Transverse colon (tissue), 4 donors: ENCODE data around the gene PARD6B. TPM values are rescaled to one million over a fixed set of nuclear protein-coding genes. Genes with fewer than 3 reads are reported as not detected.

Experiments
- DNase-seq: peaks from one replicate; pipeline ENCODE4 v3.0.0-alpha.2; 2019
- H3K27ac ChIP-seq, 4 donors: fragments of 200-600 bp; sonication (generic); 2 replicates each; pipeline ENCODE4 v1.5.1; 2016 to 2018; ENCODE audit warnings: inconsistent platforms in 4 of 4
- H3K27me3 ChIP-seq: fragments of 200-600 bp; sonication (generic); 2 replicates; pipeline ENCODE4 v1.5.1; 2017; ENCODE audit warnings: inconsistent platforms
- H3K36me3 ChIP-seq, 4 donors: fragments of 200-600 bp; sonication (generic); 2 replicates each; pipeline ENCODE4 v1.5.1; 2017 to 2019; ENCODE audit warnings: inconsistent platforms in 4 of 4
- H3K4me1 ChIP-seq, 4 donors: fragments of 200-600 bp; sonication (generic); 2 replicates each; pipeline ENCODE4 v1.5.1; 2017 to 2020; ENCODE audit warnings: inconsistent platforms in 4 of 4
- H3K4me3 ChIP-seq, 4 donors: fragments of 200-600 bp; sonication (generic); 1 replicate in 1 of 4; 2 replicates in 3 of 4; pipeline versions ENCODE4 v1.5.1 to v1.6.1; 2017 to 2019; ENCODE audit warnings: inconsistent platforms in 4 of 4
- H3K9me3 ChIP-seq, 2 donors: fragments of 200-600 bp; sonication (generic); 2 replicates each; pipeline ENCODE4 v1.5.1; 2017 to 2019; ENCODE audit warnings: inconsistent platforms in 2 of 2
- CTCF ChIP-seq, 5 experiments: fragments of 200-600 bp in 3 of 5; fragments of 450-650 bp in 2 of 5; sonication (generic) in 3 of 5; IDR thresholded peaks; 1 replicate in 2 of 5; 2 replicates in 3 of 5; pipeline ENCODE4 v1.5.1; 2016 to 2017; ENCODE audit warnings: antibody characterized with exemption in 5 of 5, inconsistent platforms in 3 of 5, mild to moderate bottlenecking in 2 of 5, moderate library complexity in 1 of 5
- EP300 ChIP-seq: sonication (generic); formaldehyde crosslinking; IDR thresholded peaks from one replicate; pipeline ENCODE4 v1.6.1; 2017; ENCODE audit warnings: antibody characterized with exemption, low read depth
- POLR2A ChIP-seq: fragments of 450-650 bp; IDR thresholded peaks from one replicate; pipeline ENCODE4 v1.6.1; 2016; ENCODE audit warnings: antibody characterized with exemption, mild to moderate bottlenecking, moderate library complexity
- POLR2AphosphoS5 ChIP-seq, 3 donors: sonication (generic); formaldehyde crosslinking; IDR thresholded peaks; one replicate each; pipeline ENCODE4 v1.6.1; 2016; ENCODE audit warnings: antibody characterized with exemption in 3 of 3
- WGBS, 2 donors: methylation state at CpG; one replicate each; pipeline ENCODE4 v1.1.5; 2018; ENCODE audit warnings: low coverage in 1 of 2; 5-methylcytosine and 5-hydroxymethylcytosine counted together
- in situ Hi-C, 4 donors: fragments of 200-750 bp; cut with MboI; loops; one replicate each; pipeline versions ENCODE4 v1.15.0 to v1.15.1; 2017; ENCODE audit warnings: low sequenced_read_pairs in 3 of 4, low pct_ligation_motif_present in 1 of 4, low pct_unique_long_range_greater_than_20kb in 1 of 4
- intact Hi-C: fragments of 100-400 bp; cut with DNase I; formaldehyde crosslinking; loops from one replicate; pipeline ENCODE4 v1.15.1; 2023; ENCODE audit warnings: low total_unique reads
- total RNA-seq, 4 donors: library from RNA; depleted of rRNA; stranded (reverse); fragments of >200 nt; gene quantifications; one replicate each; pipeline ENCODE4 v1.1.0, GENCODE V29; 2016

The PARD6B gene
- total RNA-seq, 4 donors from 2014 or later: 1.2 to 34.8 (median 17.2) TPM

- no peaks in the 10 kb centered on the region for H3K9me3 ChIP-seq
- no peak for DNase-seq
- H3K27me3 ChIP-seq: no peaks in the 10 kb centered on the region
- intact Hi-C loops (loop anchor here (10.0 kb wide), 1 partner anchor 84 kb away; no protein-coding TSS in a partner anchor), in situ Hi-C loops (no loop called here)
- H3K27ac ChIP-seq: no peak overlapping the region
- no peaks in the 10 kb centered on the region for H3K4me1 ChIP-seq
- 61 to 64% methylated on average over 3 to 8 of the region's 8 CpGs for WGBS, 2 donors
- H3K36me3 ChIP-seq: no peaks in the 10 kb centered on the region
- TF ChIP-seq POLR2A: no peak
- TF ChIP-seq POLR2AphosphoS5 (IDR thresholded peaks at IDR 0.05): no peak
- no peak for TF ChIP-seq EP300
- no peak for TF ChIP-seq CTCF (IDR thresholded peaks at IDR 0.05)
- H3K4me3 ChIP-seq: no peak overlapping the region
Observed at GRCh38 chr20:50708845-50709635, 22.3 kb upstream of the PARD6B start.

GRCh38 chr20:50709636-50709973 is 21.8 kb upstream of the PARD6B start:
- in situ Hi-C loops: no loop called here
- TF ChIP-seq POLR2AphosphoS5 (IDR thresholded peaks at IDR 0.05): no peak
- TF ChIP-seq CTCF (IDR thresholded peaks at IDR 0.05): no peak
- no peak for TF ChIP-seq EP300
- no peak for TF ChIP-seq POLR2A

GRCh38 chr20:50710492-50711063 is 20.8 kb upstream of the PARD6B start:
- WGBS, 2 donors: 73 to 88% methylated on average over 6 to 9 of the region's 9 CpGs
- intact Hi-C loops: no loop called here
- no peaks in the 10 kb centered on the region for H3K36me3 ChIP-seq
- no peak overlapping the region for H3K4me3 ChIP-seq
- H3K9me3 ChIP-seq: no peaks in the 10 kb centered on the region
- no peaks in the 10 kb centered on the region for H3K4me1 ChIP-seq
- no peak overlapping the region for H3K27ac ChIP-seq
- H3K27me3 ChIP-seq: no peaks in the 10 kb centered on the region
- TF ChIP-seq CTCF (IDR thresholded peaks at IDR 0.05) (no peak), POLR2AphosphoS5 (IDR thresholded peaks at IDR 0.05) (no peak), EP300 (no peak), POLR2A (no peak)
- DNase-seq: no peak
- in situ Hi-C loops: no loop called here

More at GRCh38 chr20:50709636-50709973, 21.8 kb upstream of the PARD6B start:
- Histone ChIP-seq H3K27me3 (no peaks in the 10 kb centered on the region), H3K27ac (no peak overlapping the region), H3K9me3 (no peaks in the 10 kb centered on the region), H3K4me3 (no peak overlapping the region), H3K36me3 (no peaks in the 10 kb centered on the region), H3K4me1 (no peaks in the 10 kb centered on the region)
- DNase-seq: no peak
- intact Hi-C loops: loop anchor here (10.0 kb wide), 1 partner anchor 85 kb away; no protein-coding TSS in a partner anchor
- 17 to 71% methylated on average over 2 to 5 of the region's 5 CpGs for WGBS, 2 donors

- no peak overlapping the region for H3K27ac ChIP-seq
- intact Hi-C loops: no loop called here
- no peak for DNase-seq
- in situ Hi-C loops: no loop called here
- WGBS, 2 donors: 79 to 81% methylated on average over 8 to 13 of the region's 13 CpGs
- no peak overlapping the region for H3K4me3 ChIP-seq
- no peaks in the 10 kb centered on the region for H3K9me3 ChIP-seq
- no peaks in the 10 kb centered on the region for H3K4me1 ChIP-seq
- no peaks in the 10 kb centered on the region for H3K36me3 ChIP-seq
- no peak for TF ChIP-seq CTCF (IDR thresholded peaks at IDR 0.05)
- no peak for TF ChIP-seq POLR2A
- no peak for TF ChIP-seq EP300
- no peak for TF ChIP-seq POLR2AphosphoS5 (IDR thresholded peaks at IDR 0.05)
- no peaks in the 10 kb centered on the region for H3K27me3 ChIP-seq
Observed at GRCh38 chr20:50711113-50711825, 20.1 kb upstream of the PARD6B start.
